ENCODE data around the gene FARS2. TPM values are rescaled to one million over a fixed set of nuclear protein-coding genes. Genes with fewer than 3 reads are reported as not detected.
A peak's percentile ranks its signal among the peaks of the same experiment; 100 is the strongest.

The FARS2 gene
- total RNA-seq, 2 donors from 2014 or later, result 20.7 to 26.4 TPM

- peak overlapping the region; percentile 99 for H3K27ac Mint-ChIP-seq
- no peaks in the 10 kb centered on the region for H3K36me3 Mint-ChIP-seq (ENCODE audit: low read depth)
- peaks cover 23% of the 10 kb centered on the region for H3K4me1 Mint-ChIP-seq
- no peak for ATAC-seq
- no peaks in the 10 kb centered on the region for H3K9me3 ChIP-seq (ENCODE audit: control insufficient read depth, low read length, poor library complexity, severe bottlenecking)
- no peak for DNase-seq
- peak overlapping the region; percentile 97 for H3K4me3 Mint-ChIP-seq
- no peaks in the 10 kb centered on the region for H3K27me3 Mint-ChIP-seq
Measured at GRCh38 chr6:5259428-5259827, 1.9 kb upstream of the FARS2 start.

GRCh38 chr6:5260111-5260620 lies 1.1 kb upstream of the FARS2 start:
- peak overlapping the region; percentile 97 for H3K4me3 Mint-ChIP-seq
- ATAC-seq (peak; percentile 72), DNase-seq (peak; percentile 56 to 62 (median 57))
- H3K4me1 Mint-ChIP-seq, result peaks cover 23% of the 10 kb centered on the region
- no peaks in the 10 kb centered on the region for H3K9me3 ChIP-seq (ENCODE audit: control insufficient read depth, low read length, poor library complexity, severe bottlenecking)
- no peaks in the 10 kb centered on the region for H3K36me3 Mint-ChIP-seq (ENCODE audit: low read depth)
- H3K27ac Mint-ChIP-seq, result peak overlapping the region; percentile 99
- H3K27me3 Mint-ChIP-seq, result no peaks in the 10 kb centered on the region

- Mint-ChIP-seq H3K27ac (peak overlapping the region; percentile 99), H3K27me3 (no peaks in the 10 kb centered on the region), H3K4me3 (peak overlapping the region; percentile 97), H3K4me1 (peaks cover 29% of the 10 kb centered on the region), H3K36me3 (ENCODE audit: low read depth) (no peaks in the 10 kb centered on the region)
- no peaks in the 10 kb centered on the region for H3K9me3 ChIP-seq (ENCODE audit: control insufficient read depth, low read length, poor library complexity, severe bottlenecking)
- no peak for DNase-seq
- ATAC-seq, result no peak
Measured at GRCh38 chr6:5261545-5262109, 314 bp downstream of the FARS2 start.

DNA sequence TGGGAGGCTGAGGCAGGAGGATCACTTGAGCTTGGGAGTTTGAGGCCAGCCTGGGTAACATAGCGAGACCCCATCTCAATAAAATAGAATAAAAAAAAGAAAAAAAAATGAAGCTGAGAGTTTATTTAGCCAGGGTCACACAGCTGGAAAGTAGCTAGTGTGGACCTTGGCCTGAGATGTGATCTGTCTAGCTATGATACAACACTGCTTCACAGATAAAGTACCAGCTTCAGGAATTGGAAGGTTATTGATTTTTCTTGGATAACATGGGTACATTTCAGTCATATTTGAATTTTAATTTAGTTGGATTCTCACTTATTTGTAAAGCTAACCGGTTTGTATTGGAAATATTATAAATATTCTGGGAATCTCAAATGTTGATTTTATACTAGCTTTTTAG lies 5.1 kb downstream of the FARS2 start:
- H3K9me3 ChIP-seq (ENCODE audit: control insufficient read depth, low read length, poor library complexity, severe bottlenecking), result no peaks in the 10 kb centered on the region
- peaks cover 2% of the 10 kb centered on the region for H3K36me3 Mint-ChIP-seq (ENCODE audit: low read depth)
- H3K27ac Mint-ChIP-seq, result no peak overlapping the region
- ATAC-seq (no peak), DNase-seq (no peak)
- no peak overlapping the region for H3K4me3 Mint-ChIP-seq
- peaks cover 14% of the 10 kb centered on the region for H3K4me1 Mint-ChIP-seq
- H3K27me3 Mint-ChIP-seq, result no peaks in the 10 kb centered on the region

- Mint-ChIP-seq H3K4me1 (peaks cover 25% of the 10 kb centered on the region), H3K36me3 (ENCODE audit: low read depth) (peaks cover 6% of the 10 kb centered on the region), H3K4me3 (no peak overlapping the region), H3K27me3 (no peaks in the 10 kb centered on the region), H3K27ac (peak overlapping the region; percentile 59)
- ATAC-seq (no peak), DNase-seq (no peak)
- no peaks in the 10 kb centered on the region for H3K9me3 ChIP-seq (ENCODE audit: control insufficient read depth, low read length, poor library complexity, severe bottlenecking)
Measured at GRCh38 chr6:5270093-5270680, 8.9 kb downstream of the FARS2 start.

GRCh38 chr6:5271926-5272325 lies 10.6 kb downstream of the FARS2 start:
- Mint-ChIP-seq H3K27me3 (no peaks in the 10 kb centered on the region), H3K4me3 (no peak overlapping the region), H3K36me3 (ENCODE audit: low read depth) (peaks cover 6% of the 10 kb centered on the region), H3K4me1 (peaks cover 21% of the 10 kb centered on the region), H3K27ac (no peak overlapping the region)
- H3K9me3 ChIP-seq (ENCODE audit: control insufficient read depth, low read length, poor library complexity, severe bottlenecking), result no peaks in the 10 kb centered on the region
- ATAC-seq (no peak), DNase-seq (no peak)

- DNase-seq, result no peak
- H3K27ac Mint-ChIP-seq, result no peak overlapping the region
- H3K4me1 Mint-ChIP-seq, result peaks cover 28% of the 10 kb centered on the region
- ATAC-seq, result no peak
- H3K27me3 Mint-ChIP-seq, result no peaks in the 10 kb centered on the region
- H3K9me3 ChIP-seq (ENCODE audit: control insufficient read depth, low read length, poor library complexity, severe bottlenecking), result no peaks in the 10 kb centered on the region
- no peak overlapping the region for H3K4me3 Mint-ChIP-seq
- peaks cover 6% of the 10 kb centered on the region for H3K36me3 Mint-ChIP-seq (ENCODE audit: low read depth)
Measured at GRCh38 chr6:5274231-5274630, 12.9 kb downstream of the FARS2 start.

- no peak for DNase-seq
- Mint-ChIP-seq H3K27me3 (no peaks in the 10 kb centered on the region), H3K4me1 (peaks cover 36% of the 10 kb centered on the region), H3K36me3 (ENCODE audit: low read depth) (peaks cover 6% of the 10 kb centered on the region), H3K4me3 (no peak overlapping the region), H3K27ac (no peak overlapping the region)
- no peaks in the 10 kb centered on the region for H3K9me3 ChIP-seq (ENCODE audit: control insufficient read depth, low read length, poor library complexity, severe bottlenecking)
- no peak for ATAC-seq
Measured at GRCh38 chr6:5275497-5275896, 14.2 kb downstream of the FARS2 start.

- Mint-ChIP-seq H3K4me1 (peaks cover 36% of the 10 kb centered on the region), H3K36me3 (ENCODE audit: low read depth) (peaks cover 4% of the 10 kb centered on the region), H3K4me3 (no peak overlapping the region), H3K27ac (no peak overlapping the region), H3K27me3 (no peaks in the 10 kb centered on the region)
- ATAC-seq (no peak), DNase-seq (no peak)
- H3K9me3 ChIP-seq (ENCODE audit: control insufficient read depth, low read length, poor library complexity, severe bottlenecking), result no peaks in the 10 kb centered on the region
Measured at GRCh38 chr6:5276581-5276980, 15.3 kb downstream of the FARS2 start.

- Mint-ChIP-seq H3K4me3 (no peak overlapping the region), H3K4me1 (peaks cover 43% of the 10 kb centered on the region), H3K27me3 (no peaks in the 10 kb centered on the region), H3K36me3 (ENCODE audit: low read depth) (peaks cover 3% of the 10 kb centered on the region), H3K27ac (no peak overlapping the region)
- H3K9me3 ChIP-seq (ENCODE audit: control insufficient read depth, low read length, poor library complexity, severe bottlenecking), result no peaks in the 10 kb centered on the region
- ATAC-seq (no peak), DNase-seq (no peak)
Measured at GRCh38 chr6:5277589-5277988, 16.3 kb downstream of the FARS2 start.

DNA sequence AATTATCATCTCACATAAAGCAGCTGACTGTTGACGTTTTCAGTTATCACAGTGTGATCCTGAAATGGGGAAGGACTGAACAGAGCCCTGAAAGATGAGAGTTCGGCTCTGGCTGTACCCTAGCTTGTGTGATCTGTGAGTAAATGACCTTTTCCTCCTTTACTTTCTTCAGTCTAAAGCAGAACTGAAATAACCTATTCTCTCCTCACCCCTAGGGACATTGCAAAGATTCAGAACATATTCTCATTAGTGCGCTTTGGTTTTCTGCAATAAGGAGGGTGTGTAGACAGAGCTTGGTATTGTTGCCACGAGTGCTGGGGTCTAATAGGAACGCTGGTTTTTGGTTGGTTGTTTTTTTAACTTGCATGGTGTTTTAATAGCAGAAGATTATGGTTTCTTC lies 16.7 kb downstream of the FARS2 start:
- H3K4me1 Mint-ChIP-seq, result peaks cover 40% of the 10 kb centered on the region
- H3K36me3 Mint-ChIP-seq (ENCODE audit: low read depth), result no peaks in the 10 kb centered on the region
- H3K4me3 Mint-ChIP-seq, result no peak overlapping the region
- H3K9me3 ChIP-seq (ENCODE audit: control insufficient read depth, low read length, poor library complexity, severe bottlenecking), result no peaks in the 10 kb centered on the region
- DNase-seq, result no peak
- no peak overlapping the region for H3K27ac Mint-ChIP-seq
- no peaks in the 10 kb centered on the region for H3K27me3 Mint-ChIP-seq
- ATAC-seq, result no peak

GRCh38 chr6:5278565-5279120 lies 17.3 kb downstream of the FARS2 start:
- no peak for DNase-seq
- H3K9me3 ChIP-seq (ENCODE audit: control insufficient read depth, low read length, poor library complexity, severe bottlenecking), result no peaks in the 10 kb centered on the region
- peaks cover 35% of the 10 kb centered on the region for H3K4me1 Mint-ChIP-seq
- H3K36me3 Mint-ChIP-seq (ENCODE audit: low read depth), result no peaks in the 10 kb centered on the region
- no peak overlapping the region for H3K4me3 Mint-ChIP-seq
- ATAC-seq, result no peak
- no peaks in the 10 kb centered on the region for H3K27me3 Mint-ChIP-seq
- peak overlapping the region; percentile 22 for H3K27ac Mint-ChIP-seq

- DNase-seq (no peak), ATAC-seq (peak; percentile 87)
- Mint-ChIP-seq H3K4me3 (no peak overlapping the region), H3K36me3 (ENCODE audit: low read depth) (no peaks in the 10 kb centered on the region), H3K4me1 (peaks cover 38% of the 10 kb centered on the region), H3K27me3 (no peaks in the 10 kb centered on the region), H3K27ac (peak overlapping the region; percentile 65)
- H3K9me3 ChIP-seq (ENCODE audit: control insufficient read depth, low read length, poor library complexity, severe bottlenecking), result no peaks in the 10 kb centered on the region
Measured at GRCh38 chr6:5279891-5280338, 18.6 kb downstream of the FARS2 start.

GRCh38 chr6:5280920-5281319 lies 19.6 kb downstream of the FARS2 start:
- Mint-ChIP-seq H3K4me3 (no peak overlapping the region), H3K36me3 (ENCODE audit: low read depth) (peaks cover 2% of the 10 kb centered on the region), H3K27me3 (no peaks in the 10 kb centered on the region), H3K4me1 (peaks cover 47% of the 10 kb centered on the region), H3K27ac (peak overlapping the region; percentile 65)
- H3K9me3 ChIP-seq (ENCODE audit: control insufficient read depth, low read length, poor library complexity, severe bottlenecking), result no peaks in the 10 kb centered on the region
- DNase-seq, result no peak
- ATAC-seq, result no peak

Measured in T-helper 17 cell (primary cell).